ENCODE results near the gene HCN1. TPM values are rescaled to one million over a fixed set of nuclear protein-coding genes. Genes with fewer than 3 reads are reported as not detected.

Gene HCN1
- total and polyA plus RNA-seq, 2 of the 8 experiments (the other 6 are each of a cell fraction or from before 2014, with no cell fraction given): 1.1 to 6.7 TPM

DNA sequence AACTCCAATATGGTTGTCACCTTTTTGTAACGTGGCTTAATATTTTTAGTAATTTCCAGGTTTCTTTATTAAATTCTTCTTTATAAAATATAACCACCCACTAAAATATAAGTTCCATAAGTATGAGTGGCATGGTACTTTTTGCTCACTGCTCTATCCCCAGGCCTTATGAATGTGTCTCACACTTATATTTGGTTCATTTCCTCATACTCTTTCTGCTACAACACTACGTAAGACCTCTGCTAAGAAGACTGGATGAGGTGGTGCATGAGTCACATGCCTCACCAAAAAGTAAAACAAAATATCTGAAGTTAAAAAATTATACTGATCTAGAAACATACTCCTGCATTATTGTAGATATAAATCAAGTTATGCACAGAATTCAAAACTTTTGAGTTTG lies 400.9 kb downstream of the HCN1 start (continued):
- TF ChIP-seq, protein P1, sequence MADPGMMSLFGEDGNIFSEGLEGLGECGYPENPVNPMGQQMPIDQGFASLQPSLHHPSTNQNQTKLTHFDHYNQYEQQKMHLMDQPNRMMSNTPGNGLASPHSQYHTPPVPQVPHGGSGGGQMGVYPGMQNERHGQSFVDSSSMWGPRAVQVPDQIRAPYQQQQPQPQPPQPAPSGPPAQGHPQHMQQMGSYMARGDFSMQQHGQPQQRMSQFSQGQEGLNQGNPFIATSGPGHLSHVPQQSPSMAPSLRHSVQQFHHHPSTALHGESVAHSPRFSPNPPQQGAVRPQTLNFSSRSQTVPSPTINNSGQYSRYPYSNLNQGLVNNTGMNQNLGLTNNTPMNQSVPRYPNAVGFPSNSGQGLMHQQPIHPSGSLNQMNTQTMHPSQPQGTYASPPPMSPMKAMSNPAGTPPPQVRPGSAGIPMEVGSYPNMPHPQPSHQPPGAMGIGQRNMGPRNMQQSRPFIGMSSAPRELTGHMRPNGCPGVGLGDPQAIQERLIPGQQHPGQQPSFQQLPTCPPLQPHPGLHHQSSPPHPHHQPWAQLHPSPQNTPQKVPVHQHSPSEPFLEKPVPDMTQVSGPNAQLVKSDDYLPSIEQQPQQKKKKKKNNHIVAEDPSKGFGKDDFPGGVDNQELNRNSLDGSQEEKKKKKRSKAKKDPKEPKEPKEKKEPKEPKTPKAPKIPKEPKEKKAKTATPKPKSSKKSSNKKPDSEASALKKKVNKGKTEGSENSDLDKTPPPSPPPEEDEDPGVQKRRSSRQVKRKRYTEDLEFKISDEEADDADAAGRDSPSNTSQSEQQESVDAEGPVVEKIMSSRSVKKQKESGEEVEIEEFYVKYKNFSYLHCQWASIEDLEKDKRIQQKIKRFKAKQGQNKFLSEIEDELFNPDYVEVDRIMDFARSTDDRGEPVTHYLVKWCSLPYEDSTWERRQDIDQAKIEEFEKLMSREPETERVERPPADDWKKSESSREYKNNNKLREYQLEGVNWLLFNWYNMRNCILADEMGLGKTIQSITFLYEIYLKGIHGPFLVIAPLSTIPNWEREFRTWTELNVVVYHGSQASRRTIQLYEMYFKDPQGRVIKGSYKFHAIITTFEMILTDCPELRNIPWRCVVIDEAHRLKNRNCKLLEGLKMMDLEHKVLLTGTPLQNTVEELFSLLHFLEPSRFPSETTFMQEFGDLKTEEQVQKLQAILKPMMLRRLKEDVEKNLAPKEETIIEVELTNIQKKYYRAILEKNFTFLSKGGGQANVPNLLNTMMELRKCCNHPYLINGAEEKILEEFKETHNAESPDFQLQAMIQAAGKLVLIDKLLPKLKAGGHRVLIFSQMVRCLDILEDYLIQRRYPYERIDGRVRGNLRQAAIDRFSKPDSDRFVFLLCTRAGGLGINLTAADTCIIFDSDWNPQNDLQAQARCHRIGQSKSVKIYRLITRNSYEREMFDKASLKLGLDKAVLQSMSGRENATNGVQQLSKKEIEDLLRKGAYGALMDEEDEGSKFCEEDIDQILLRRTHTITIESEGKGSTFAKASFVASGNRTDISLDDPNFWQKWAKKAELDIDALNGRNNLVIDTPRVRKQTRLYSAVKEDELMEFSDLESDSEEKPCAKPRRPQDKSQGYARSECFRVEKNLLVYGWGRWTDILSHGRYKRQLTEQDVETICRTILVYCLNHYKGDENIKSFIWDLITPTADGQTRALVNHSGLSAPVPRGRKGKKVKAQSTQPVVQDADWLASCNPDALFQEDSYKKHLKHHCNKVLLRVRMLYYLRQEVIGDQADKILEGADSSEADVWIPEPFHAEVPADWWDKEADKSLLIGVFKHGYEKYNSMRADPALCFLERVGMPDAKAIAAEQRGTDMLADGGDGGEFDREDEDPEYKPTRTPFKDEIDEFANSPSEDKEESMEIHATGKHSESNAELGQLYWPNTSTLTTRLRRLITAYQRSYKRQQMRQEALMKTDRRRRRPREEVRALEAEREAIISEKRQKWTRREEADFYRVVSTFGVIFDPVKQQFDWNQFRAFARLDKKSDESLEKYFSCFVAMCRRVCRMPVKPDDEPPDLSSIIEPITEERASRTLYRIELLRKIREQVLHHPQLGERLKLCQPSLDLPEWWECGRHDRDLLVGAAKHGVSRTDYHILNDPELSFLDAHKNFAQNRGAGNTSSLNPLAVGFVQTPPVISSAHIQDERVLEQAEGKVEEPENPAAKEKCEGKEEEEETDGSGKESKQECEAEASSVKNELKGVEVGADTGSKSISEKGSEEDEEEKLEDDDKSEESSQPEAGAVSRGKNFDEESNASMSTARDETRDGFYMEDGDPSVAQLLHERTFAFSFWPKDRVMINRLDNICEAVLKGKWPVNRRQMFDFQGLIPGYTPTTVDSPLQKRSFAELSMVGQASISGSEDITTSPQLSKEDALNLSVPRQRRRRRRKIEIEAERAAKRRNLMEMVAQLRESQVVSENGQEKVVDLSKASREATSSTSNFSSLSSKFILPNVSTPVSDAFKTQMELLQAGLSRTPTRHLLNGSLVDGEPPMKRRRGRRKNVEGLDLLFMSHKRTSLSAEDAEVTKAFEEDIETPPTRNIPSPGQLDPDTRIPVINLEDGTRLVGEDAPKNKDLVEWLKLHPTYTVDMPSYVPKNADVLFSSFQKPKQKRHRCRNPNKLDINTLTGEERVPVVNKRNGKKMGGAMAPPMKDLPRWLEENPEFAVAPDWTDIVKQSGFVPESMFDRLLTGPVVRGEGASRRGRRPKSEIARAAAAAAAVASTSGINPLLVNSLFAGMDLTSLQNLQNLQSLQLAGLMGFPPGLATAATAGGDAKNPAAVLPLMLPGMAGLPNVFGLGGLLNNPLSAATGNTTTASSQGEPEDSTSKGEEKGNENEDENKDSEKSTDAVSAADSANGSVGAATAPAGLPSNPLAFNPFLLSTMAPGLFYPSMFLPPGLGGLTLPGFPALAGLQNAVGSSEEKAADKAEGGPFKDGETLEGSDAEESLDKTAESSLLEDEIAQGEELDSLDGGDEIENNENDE (IDR thresholded peaks at IDR 0.05; ENCODE audit: insufficient replicate concordance, low read length): no peak
- TF ChIP-seq SIX5 (IDR thresholded peaks at IDR 0.05; ENCODE audit: low read depth, low read length): no peak
- no peak for TF ChIP-seq GABPA (IDR thresholded peaks at IDR 0.05; ENCODE audit: borderline replicate concordance, insufficient read depth, low read length)
- TF ChIP-seq BCL11A (IDR thresholded peaks at IDR 0.05; ENCODE audit: low read depth in 2 of 2, low read length in 2 of 2): no peak
- TF ChIP-seq RBBP5 (IDR thresholded peaks at IDR 0.05; ENCODE audit: borderline replicate concordance, low read depth, low read length): no peak
- TF ChIP-seq JUND (IDR thresholded peaks at IDR 0.05; ENCODE audit: low read length): no peak
- TF ChIP-seq SUZ12 (IDR thresholded peaks at IDR 0.05; ENCODE audit: low read length): no peak
- TF ChIP-seq KDM5A (IDR thresholded peaks at IDR 0.05; ENCODE audit: low read length): no peak

All from H1 (cell line).